Esophagus squamous epithelium (tissue), 4 donors: ENCODE results near the gene GRID2.

Experiments used
- POLR2A ChIP-seq, 4 donors: fragments of 450-650 bp; IDR thresholded peaks; one replicate each; pipeline ENCODE4 v1.6.1; 2017; ENCODE audit warnings: antibody characterized with exemption in 4 of 4, mild to moderate bottlenecking in 4 of 4, moderate library complexity in 3 of 4
- TF ChIP-seq, protein P1 (sequence below), 6 experiments: fragments of 450-650 bp in 4 of 6; fragments of 200-600 bp in 2 of 6; sonication (generic) in 2 of 6; IDR thresholded peaks; one replicate each; pipeline ENCODE4 v1.5.1; 2016 to 2019; ENCODE audit warnings: antibody characterized with exemption in 6 of 6, mild to moderate bottlenecking in 4 of 6, moderate library complexity in 4 of 6

DNA sequence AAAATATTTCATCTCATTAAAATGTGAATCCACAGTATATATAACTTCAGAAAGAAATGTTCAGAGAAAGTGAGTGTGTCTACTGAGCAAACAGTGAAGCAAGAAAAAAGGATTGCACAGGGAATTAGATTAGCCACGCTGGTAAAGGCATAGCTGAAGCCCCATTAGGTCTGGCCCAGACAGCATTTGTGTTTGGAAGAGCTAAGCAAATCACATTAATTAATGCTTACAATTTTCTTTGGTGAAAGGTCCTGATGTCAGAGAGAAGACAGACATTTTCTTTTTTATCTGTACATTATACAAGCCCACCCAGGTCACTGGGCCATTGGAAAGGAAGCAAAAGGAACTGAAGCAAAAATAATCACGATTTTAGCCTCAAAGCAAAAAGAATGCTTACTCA, 354.6 kb downstream of the GRID2 start:
- no peak for TF ChIP-seq POLR2A (IDR thresholded peaks at IDR 0.05)
- TF ChIP-seq, protein P1, sequence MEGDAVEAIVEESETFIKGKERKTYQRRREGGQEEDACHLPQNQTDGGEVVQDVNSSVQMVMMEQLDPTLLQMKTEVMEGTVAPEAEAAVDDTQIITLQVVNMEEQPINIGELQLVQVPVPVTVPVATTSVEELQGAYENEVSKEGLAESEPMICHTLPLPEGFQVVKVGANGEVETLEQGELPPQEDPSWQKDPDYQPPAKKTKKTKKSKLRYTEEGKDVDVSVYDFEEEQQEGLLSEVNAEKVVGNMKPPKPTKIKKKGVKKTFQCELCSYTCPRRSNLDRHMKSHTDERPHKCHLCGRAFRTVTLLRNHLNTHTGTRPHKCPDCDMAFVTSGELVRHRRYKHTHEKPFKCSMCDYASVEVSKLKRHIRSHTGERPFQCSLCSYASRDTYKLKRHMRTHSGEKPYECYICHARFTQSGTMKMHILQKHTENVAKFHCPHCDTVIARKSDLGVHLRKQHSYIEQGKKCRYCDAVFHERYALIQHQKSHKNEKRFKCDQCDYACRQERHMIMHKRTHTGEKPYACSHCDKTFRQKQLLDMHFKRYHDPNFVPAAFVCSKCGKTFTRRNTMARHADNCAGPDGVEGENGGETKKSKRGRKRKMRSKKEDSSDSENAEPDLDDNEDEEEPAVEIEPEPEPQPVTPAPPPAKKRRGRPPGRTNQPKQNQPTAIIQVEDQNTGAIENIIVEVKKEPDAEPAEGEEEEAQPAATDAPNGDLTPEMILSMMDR (IDR thresholded peaks at IDR 0.05) = no peak
